ENCODE measurements around the gene ANTXR1. TPM values are rescaled to one million over a fixed set of nuclear protein-coding genes. Genes with fewer than 3 reads are reported as not detected.

Gene ANTXR1
- total RNA-seq, 1 experiment from 2014 or later, result 33.1 TPM

- POLR2A ChIA-PET, result no interaction called here
- CTCF ChIA-PET, result interaction anchor here (0.6 kb wide), 1 partner anchor 46 kb away, joined by 3 read pairs; no protein-coding TSS in a partner anchor
- DNase-seq (ENCODE audit: unreplicated experiment), result peak; percentile 5
- H3K9me3 Mint-ChIP-seq (ENCODE audit: unreplicated experiment), result no peaks in the 10 kb centered on the region
- intact Hi-C loops (cut with micrococcal nuclease), result no loop called here
- no peak overlapping the region for H3K27ac Mint-ChIP-seq (ENCODE audit: low read depth, unreplicated experiment)
- H3K36me3 Mint-ChIP-seq (ENCODE audit: insufficient read depth, unreplicated experiment), result peaks cover 32% of the 10 kb centered on the region
- no peak for TF ChIP-seq CTCF (IDR thresholded peaks at IDR 0.05; ENCODE audit: unreplicated experiment)
- H3K4me3 Mint-ChIP-seq (ENCODE audit: unreplicated experiment), result no peak overlapping the region
- H3K4me1 Mint-ChIP-seq (ENCODE audit: insufficient read depth, unreplicated experiment), result no peaks in the 10 kb centered on the region
- no TSS peak for BruUV-seq (replicated peaks)
- H3K27me3 Mint-ChIP-seq (ENCODE audit: insufficient read depth, unreplicated experiment), result no peaks in the 10 kb centered on the region
Observed at GRCh38 chr2:69100220-69100723, 87.3 kb downstream of the ANTXR1 start.

- CTCF ChIA-PET, result no interaction called here
- H3K4me3 Mint-ChIP-seq (ENCODE audit: unreplicated experiment), result no peak overlapping the region
- no peaks in the 10 kb centered on the region for H3K9me3 Mint-ChIP-seq (ENCODE audit: unreplicated experiment)
- POLR2A ChIA-PET, result no interaction called here
- BruUV-seq (replicated peaks), result no TSS peak
- no peak for TF ChIP-seq CTCF (IDR thresholded peaks at IDR 0.05; ENCODE audit: unreplicated experiment)
- no peak for DNase-seq (ENCODE audit: unreplicated experiment)
- H3K27ac Mint-ChIP-seq (ENCODE audit: low read depth, unreplicated experiment), result no peak overlapping the region
- no peaks in the 10 kb centered on the region for H3K4me1 Mint-ChIP-seq (ENCODE audit: insufficient read depth, unreplicated experiment)
- H3K27me3 Mint-ChIP-seq (ENCODE audit: insufficient read depth, unreplicated experiment), result no peaks in the 10 kb centered on the region
- intact Hi-C loops (cut with micrococcal nuclease), result no loop called here
- H3K36me3 Mint-ChIP-seq (ENCODE audit: insufficient read depth, unreplicated experiment), result peaks cover 37% of the 10 kb centered on the region
Observed at GRCh38 chr2:69102041-69102593, 89.1 kb downstream of the ANTXR1 start.

- Mint-ChIP-seq H3K9me3 (ENCODE audit: unreplicated experiment) (no peaks in the 10 kb centered on the region), H3K36me3 (ENCODE audit: insufficient read depth, unreplicated experiment) (peaks cover 33% of the 10 kb centered on the region), H3K27me3 (ENCODE audit: insufficient read depth, unreplicated experiment) (no peaks in the 10 kb centered on the region), H3K4me1 (ENCODE audit: insufficient read depth, unreplicated experiment) (no peaks in the 10 kb centered on the region), H3K4me3 (ENCODE audit: unreplicated experiment) (no peak overlapping the region), H3K27ac (ENCODE audit: low read depth, unreplicated experiment) (no peak overlapping the region)
- POLR2A ChIA-PET, result no interaction called here
- intact Hi-C loops (cut with micrococcal nuclease), result no loop called here
- no peak for DNase-seq (ENCODE audit: unreplicated experiment)
- TF ChIP-seq CTCF (IDR thresholded peaks at IDR 0.05; ENCODE audit: unreplicated experiment), result no peak
- CTCF ChIA-PET, result no interaction called here
- no TSS peak for BruUV-seq (replicated peaks)
Observed at GRCh38 chr2:69103419-69103818, 90.4 kb downstream of the ANTXR1 start.

- H3K4me3 Mint-ChIP-seq (ENCODE audit: unreplicated experiment), result no peak overlapping the region
- intact Hi-C loops (cut with micrococcal nuclease), result no loop called here
- POLR2A ChIA-PET, result no interaction called here
- CTCF ChIA-PET, result no interaction called here
- H3K36me3 Mint-ChIP-seq (ENCODE audit: insufficient read depth, unreplicated experiment), result peaks cover 33% of the 10 kb centered on the region
- H3K9me3 Mint-ChIP-seq (ENCODE audit: unreplicated experiment), result no peaks in the 10 kb centered on the region
- no peak for TF ChIP-seq CTCF (IDR thresholded peaks at IDR 0.05; ENCODE audit: unreplicated experiment)
- no peaks in the 10 kb centered on the region for H3K4me1 Mint-ChIP-seq (ENCODE audit: insufficient read depth, unreplicated experiment)
- no TSS peak for BruUV-seq (replicated peaks)
- no peak for DNase-seq (ENCODE audit: unreplicated experiment)
- H3K27ac Mint-ChIP-seq (ENCODE audit: low read depth, unreplicated experiment), result no peak overlapping the region
- H3K27me3 Mint-ChIP-seq (ENCODE audit: insufficient read depth, unreplicated experiment), result no peaks in the 10 kb centered on the region
Observed at GRCh38 chr2:69104261-69104660, 91.3 kb downstream of the ANTXR1 start.
